ENCODE results near the gene CTRL.

CTRL gene

GRCh38 chr16:67943256-67943618, 11.6 kb upstream of the CTRL start:
- H3K27ac ChIP-seq: no peak overlapping the region
- no peak for TF ChIP-seq CTCF (conservative IDR thresholded peaks at IDR 0.05)

- no peak overlapping the region for H3K27ac ChIP-seq
Observed at GRCh38 chr16:67942510-67943255, 11.0 kb upstream of the CTRL start.

GRCh38 chr16:67942200-67942509, 10.5 kb upstream of the CTRL start:
- TF ChIP-seq CTCF (conservative IDR thresholded peaks at IDR 0.05): peak; percentile 58
- no peak overlapping the region for H3K27ac ChIP-seq

More at GRCh38 chr16:67942510-67943255, 11.0 kb upstream of the CTRL start:
- no peak for TF ChIP-seq CTCF (conservative IDR thresholded peaks at IDR 0.05)

GRCh38 chr16:67941469-67942199, 10.0 kb upstream of the CTRL start:
- no peak overlapping the region for H3K27ac ChIP-seq
- no peak for TF ChIP-seq CTCF (conservative IDR thresholded peaks at IDR 0.05)

- H3K27ac ChIP-seq: no peak overlapping the region
- TF ChIP-seq CTCF (conservative IDR thresholded peaks at IDR 0.05): no peak
Observed at GRCh38 chr16:67940446-67941089, 8.9 kb upstream of the CTRL start.

GRCh38 chr16:67939507-67940445, 8.1 kb upstream of the CTRL start:
- no peak overlapping the region for H3K27ac ChIP-seq
- no peak for TF ChIP-seq CTCF (conservative IDR thresholded peaks at IDR 0.05)

- peak overlapping the region; percentile 85; the same call in 1 of the 2 replicates for H3K27ac ChIP-seq
Observed at GRCh38 chr16:67937713-67938112, 6.1 kb upstream of the CTRL start.
